DOHH2 (cell line): ENCODE results near the gene RBMS3.

Experiments
- H3F3A ChIP-seq: fragments of 200-600 bp; sonication (generic), shearing (Covaris generic); 2 replicates; pipeline ENCODE4 v1.6.0; 2016; ENCODE audit warnings: antibody characterized with exemption, mild to moderate bottlenecking; ENCODE audit not compliant: control insufficient read depth, insufficient read depth
- H3K27ac ChIP-seq: fragments of 200-600 bp; sonication (generic); 2 replicates; pipeline ENCODE4 v1.5.1; 2014; ENCODE audit warnings: low read depth, mild to moderate bottlenecking, low read length, moderate library complexity
- H3K27me3 ChIP-seq: fragments of 200-600 bp; sonication (generic); 2 replicates; pipeline ENCODE4 v1.6.1; 2014; ENCODE audit warnings: mild to moderate bottlenecking, low read length, mixed read lengths; ENCODE audit not compliant: control insufficient read depth
- H3K36me3 ChIP-seq: fragments of 200-600 bp; sonication (generic); 2 replicates; pipeline ENCODE4 v1.6.1; 2014; ENCODE audit warnings: mild to moderate bottlenecking, low read length, moderate library complexity, mixed read lengths; ENCODE audit not compliant: control insufficient read depth
- H3K4me1 ChIP-seq: fragments of 200-600 bp; sonication (generic); 2 replicates; pipeline ENCODE4 v1.6.1; 2014; ENCODE audit warnings: mild to moderate bottlenecking, low read length, mixed read lengths; ENCODE audit not compliant: control insufficient read depth
- H3K4me2 ChIP-seq: fragments of 200-600 bp; sonication (generic); 2 replicates; pipeline ENCODE4 v1.6.0; 2014; ENCODE audit warnings: mild to moderate bottlenecking, low read length, moderate library complexity
- H3K4me3 ChIP-seq: fragments of 200-600 bp; sonication (generic); 2 replicates; pipeline ENCODE4 v1.5.1; 2014; ENCODE audit warnings: mild to moderate bottlenecking, low read length, mixed read lengths
- H3K79me2 ChIP-seq: fragments of 200-600 bp; sonication (generic); 2 replicates; pipeline ENCODE4 v1.6.1; 2014; ENCODE audit warnings: mild to moderate bottlenecking, low read length, mixed read lengths; ENCODE audit not compliant: control insufficient read depth
- H3K9me2 ChIP-seq: fragments of 200-600 bp; sonication (generic); replicated peaks from 2 replicates; pipeline ENCODE4 v1.6.1; 2014; ENCODE audit warnings: mild to moderate bottlenecking, low read length, mixed read lengths; ENCODE audit not compliant: control insufficient read depth
- H3K9me3 ChIP-seq: fragments of 200-600 bp; sonication (generic); 2 replicates; pipeline ENCODE4 v1.6.1; 2014; ENCODE audit warnings: antibody characterized with exemption, low read length, mixed read lengths; ENCODE audit not compliant: control insufficient read depth, insufficient read depth
- H4K20me1 ChIP-seq: fragments of 200-600 bp; sonication (generic); 2 replicates; pipeline ENCODE4 v1.6.0; 2014; ENCODE audit warnings: low read depth, mild to moderate bottlenecking, antibody characterized with exemption, low read length, moderate library complexity; ENCODE audit not compliant: control insufficient read depth, insufficient read depth
- CTCF ChIP-seq: fragments of 200-600 bp; sonication (generic); IDR thresholded peaks from one replicate; pipeline ENCODE4 v1.5.1; 2014; ENCODE audit warnings: antibody characterized with exemption, mild to moderate bottlenecking, low read depth, low read length; ENCODE audit not compliant: poor library complexity, severe bottlenecking
- EZH2phosphoT487 ChIP-seq: fragments of 200-600 bp; sonication (generic); IDR thresholded peaks from 2 replicates; pipeline ENCODE4 v1.6.1; 2017; ENCODE audit warnings: borderline replicate concordance, mild to moderate bottlenecking, antibody characterized with exemption, low read length, moderate library complexity, mixed read lengths

RBMS3 gene

GRCh38 chr3:30006111-30006510 lies 725.2 kb downstream of the RBMS3 start:
- TF ChIP-seq EZH2phosphoT487: no peak
- TF ChIP-seq CTCF: no peak
- H3K4me2 ChIP-seq: no peak overlapping the region

GRCh38 chr3:30007668-30008067 lies 726.8 kb downstream of the RBMS3 start:
- H3K27me3 ChIP-seq: no peaks in the 10 kb centered on the region
- H3K4me3 ChIP-seq: no peak overlapping the region
- no peak overlapping the region for H3K27ac ChIP-seq

More at GRCh38 chr3:30006111-30006510, 725.2 kb downstream of the RBMS3 start:
- no peaks in the 10 kb centered on the region for H3K27me3 ChIP-seq
- H3K79me2 ChIP-seq: no peaks in the 10 kb centered on the region
- no peak overlapping the region for H3K27ac ChIP-seq
- H3F3A ChIP-seq: no peaks in the 10 kb centered on the region
- H3K4me3 ChIP-seq: no peak overlapping the region
- H3K36me3 ChIP-seq: no peaks in the 10 kb centered on the region
- no peaks in the 10 kb centered on the region for H3K9me2 ChIP-seq
- H3K9me3 ChIP-seq: no peaks in the 10 kb centered on the region
- no peaks in the 10 kb centered on the region for H3K4me1 ChIP-seq
- H4K20me1 ChIP-seq: no peaks in the 10 kb centered on the region

GRCh38 chr3:30011237-30011803 lies 730.4 kb downstream of the RBMS3 start:
- Histone ChIP-seq H3K4me1 (no peaks in the 10 kb centered on the region), H3K27me3 (no peaks in the 10 kb centered on the region), H3F3A (no peaks in the 10 kb centered on the region), H3K27ac (no peak overlapping the region), H3K9me3 (no peaks in the 10 kb centered on the region), H3K79me2 (no peaks in the 10 kb centered on the region), H4K20me1 (no peaks in the 10 kb centered on the region), H3K4me2 (no peak overlapping the region), H3K4me3 (no peak overlapping the region), H3K36me3 (no peaks in the 10 kb centered on the region), H3K9me2 (no peaks in the 10 kb centered on the region)
- no peak for TF ChIP-seq CTCF
- TF ChIP-seq EZH2phosphoT487: no peak

More at GRCh38 chr3:30007668-30008067, 726.8 kb downstream of the RBMS3 start:
- H3F3A ChIP-seq: no peaks in the 10 kb centered on the region
- no peaks in the 10 kb centered on the region for H3K4me1 ChIP-seq
- H3K4me2 ChIP-seq: no peak overlapping the region
- H3K9me2 ChIP-seq: no peaks in the 10 kb centered on the region
- no peaks in the 10 kb centered on the region for H4K20me1 ChIP-seq
- TF ChIP-seq EZH2phosphoT487: no peak
- TF ChIP-seq CTCF: no peak
- H3K36me3 ChIP-seq: no peaks in the 10 kb centered on the region
- H3K79me2 ChIP-seq: no peaks in the 10 kb centered on the region
- H3K9me3 ChIP-seq: no peaks in the 10 kb centered on the region
